OCI-LY1 (cell line): ENCODE data around the gene AP3S1.

Experiments
- H2AFZ ChIP-seq: fragments of 200-600 bp; sonication (generic), shearing (Covaris generic); 2 replicates; pipeline ENCODE4 v1.6.0; 2014; ENCODE audit warnings: antibody characterized with exemption, mild to moderate bottlenecking, low read length
- H3F3A ChIP-seq: fragments of 200-600 bp; sonication (generic), shearing (Covaris generic); 2 replicates; pipeline ENCODE4 v1.6.0; 2014; ENCODE audit warnings: mild to moderate bottlenecking, antibody characterized with exemption, low read length, moderate library complexity; ENCODE audit not compliant: insufficient read depth
- H3K27ac ChIP-seq: fragments of 200-600 bp; sonication (generic); 2 replicates; pipeline ENCODE4 v1.5.1; 2014; ENCODE audit warnings: low read length, mixed run types, mild to moderate bottlenecking, low read depth; ENCODE audit not compliant: poor library complexity, severe bottlenecking
- H3K27me3 ChIP-seq: fragments of 200-600 bp; sonication (generic); 2 replicates; pipeline ENCODE4 v1.6.0; 2014; ENCODE audit warnings: antibody characterized with exemption, mild to moderate bottlenecking, low read length, moderate library complexity; ENCODE audit not compliant: insufficient read depth
- H3K36me3 ChIP-seq: fragments of 200-600 bp; sonication (generic); 2 replicates; pipeline ENCODE4 v1.6.1; 2014; ENCODE audit warnings: mild to moderate bottlenecking, antibody characterized with exemption, low read length, moderate library complexity, mixed read lengths; ENCODE audit not compliant: insufficient read depth
- H3K4me1 ChIP-seq: fragments of 200-600 bp; sonication (generic); 2 replicates; pipeline ENCODE4 v1.5.1; 2014; ENCODE audit warnings: mild to moderate bottlenecking, low read length, moderate library complexity; ENCODE audit not compliant: insufficient read depth, severe bottlenecking
- H3K4me2 ChIP-seq: fragments of 200-600 bp; sonication (generic), shearing (Covaris generic); 2 replicates; pipeline ENCODE4 v1.6.1; 2014; ENCODE audit warnings: low read length
- H3K4me3 ChIP-seq: fragments of 200-600 bp; sonication (generic); 2 replicates; pipeline ENCODE4 v1.5.1; 2014; ENCODE audit warnings: low read length, low read depth, mild to moderate bottlenecking, mixed read lengths; ENCODE audit not compliant: poor library complexity, severe bottlenecking
- H3K79me2 ChIP-seq: fragments of 200-600 bp; shearing (Covaris generic); 2 replicates; pipeline ENCODE4 v1.6.1; 2016; ENCODE audit warnings: mixed run types, low read length, mixed read lengths; ENCODE audit not compliant: insufficient read depth
- H3K9ac ChIP-seq: fragments of 200-600 bp; sonication (generic), shearing (Covaris generic); 2 replicates; pipeline ENCODE4 v1.6.1; 2014; ENCODE audit warnings: mild to moderate bottlenecking, low read length, mixed read lengths
- H3K9me2 ChIP-seq: fragments of 200-600 bp; sonication (generic), shearing (Covaris generic); 2 replicates; pipeline ENCODE4 v1.6.1; 2014; ENCODE audit warnings: low read depth, mild to moderate bottlenecking, low read length, mixed read lengths
- H3K9me3 ChIP-seq: fragments of 200-600 bp; shearing (Covaris generic); 2 replicates; pipeline ENCODE4 v1.6.1; 2014; ENCODE audit warnings: low read length, mixed read lengths
- H4K20me1 ChIP-seq: fragments of 200-600 bp; sonication (generic), shearing (Covaris generic); 2 replicates; pipeline ENCODE4 v1.6.0; 2016; ENCODE audit warnings: mild to moderate bottlenecking, low read length; ENCODE audit not compliant: insufficient read depth
- EZH2 ChIP-seq: fragments of 200-600 bp; sonication (generic), shearing (Covaris generic); IDR thresholded peaks from 2 replicates; pipeline ENCODE4 v1.8.0; 2017; ENCODE audit warnings: borderline replicate concordance, mixed run types, mild to moderate bottlenecking, antibody characterized with exemption, low read length, moderate library complexity, mixed read lengths
- TF ChIP-seq, protein P1 (sequence below): fragments of 200-600 bp; sonication (generic), shearing (Covaris generic); IDR thresholded peaks from 2 replicates; pipeline ENCODE4 v1.5.1; 2017; ENCODE audit warnings: mild to moderate bottlenecking, antibody characterized with exemption, low read length, moderate library complexity, mixed read lengths

Gene AP3S1

DNA sequence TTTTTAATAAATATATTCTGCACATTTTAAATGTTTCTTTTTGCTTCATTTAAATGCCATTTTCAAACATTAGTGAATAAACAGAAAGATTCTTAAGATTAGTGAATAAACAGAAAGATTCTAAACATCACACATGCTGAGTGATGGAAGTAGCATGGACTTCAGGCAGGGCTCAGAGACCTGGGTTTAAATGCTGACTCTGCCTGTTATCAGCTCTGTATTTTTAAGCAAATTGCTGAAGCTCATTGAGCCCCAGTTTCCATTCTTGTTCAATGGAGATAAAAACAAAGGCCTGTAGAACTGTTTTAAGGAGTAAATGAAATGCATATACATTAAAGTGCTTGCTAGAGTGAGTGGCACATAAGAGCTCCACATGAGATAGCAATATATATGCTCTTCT, 112.4 kb downstream of the AP3S1 start:
- Histone ChIP-seq H3K27ac (no peak overlapping the region), H4K20me1 (no peaks in the 10 kb centered on the region), H3K27me3 (no peaks in the 10 kb centered on the region), H3K4me3 (no peak overlapping the region), H3K4me2 (no peak overlapping the region), H3K36me3 (no peaks in the 10 kb centered on the region), H3K79me2 (no peaks in the 10 kb centered on the region), H2AFZ (no peak overlapping the region), H3F3A (no peaks in the 10 kb centered on the region), H3K4me1 (no peaks in the 10 kb centered on the region), H3K9me3 (no peaks in the 10 kb centered on the region), H3K9me2 (no peaks in the 10 kb centered on the region), H3K9ac (no peak overlapping the region)
- TF ChIP-seq, protein P1, sequence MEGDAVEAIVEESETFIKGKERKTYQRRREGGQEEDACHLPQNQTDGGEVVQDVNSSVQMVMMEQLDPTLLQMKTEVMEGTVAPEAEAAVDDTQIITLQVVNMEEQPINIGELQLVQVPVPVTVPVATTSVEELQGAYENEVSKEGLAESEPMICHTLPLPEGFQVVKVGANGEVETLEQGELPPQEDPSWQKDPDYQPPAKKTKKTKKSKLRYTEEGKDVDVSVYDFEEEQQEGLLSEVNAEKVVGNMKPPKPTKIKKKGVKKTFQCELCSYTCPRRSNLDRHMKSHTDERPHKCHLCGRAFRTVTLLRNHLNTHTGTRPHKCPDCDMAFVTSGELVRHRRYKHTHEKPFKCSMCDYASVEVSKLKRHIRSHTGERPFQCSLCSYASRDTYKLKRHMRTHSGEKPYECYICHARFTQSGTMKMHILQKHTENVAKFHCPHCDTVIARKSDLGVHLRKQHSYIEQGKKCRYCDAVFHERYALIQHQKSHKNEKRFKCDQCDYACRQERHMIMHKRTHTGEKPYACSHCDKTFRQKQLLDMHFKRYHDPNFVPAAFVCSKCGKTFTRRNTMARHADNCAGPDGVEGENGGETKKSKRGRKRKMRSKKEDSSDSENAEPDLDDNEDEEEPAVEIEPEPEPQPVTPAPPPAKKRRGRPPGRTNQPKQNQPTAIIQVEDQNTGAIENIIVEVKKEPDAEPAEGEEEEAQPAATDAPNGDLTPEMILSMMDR = no peak
- no peak for TF ChIP-seq EZH2

DNA sequence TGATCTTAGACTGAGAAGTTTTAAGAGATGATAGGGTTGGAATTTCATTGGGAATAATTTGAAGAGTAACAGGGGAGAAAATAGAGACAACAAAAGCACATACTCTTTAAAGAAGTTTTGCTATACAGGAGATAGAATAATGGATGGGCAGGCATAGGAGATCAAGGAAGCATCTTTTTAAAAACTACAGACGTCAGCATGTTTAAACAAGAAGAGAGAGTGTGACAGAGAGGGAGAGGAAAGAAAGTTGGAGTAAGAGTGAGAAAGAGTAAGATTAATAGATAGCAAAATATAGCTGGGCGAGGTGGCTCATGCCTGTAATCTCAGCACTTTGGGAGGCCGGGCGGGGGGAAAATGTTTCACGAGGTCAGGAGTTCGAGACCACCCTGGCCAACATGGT, 115.2 kb downstream of the AP3S1 start:
- no peak overlapping the region for H3K4me2 ChIP-seq
- no peak overlapping the region for H3K9ac ChIP-seq
- no peaks in the 10 kb centered on the region for H3K36me3 ChIP-seq
- no peaks in the 10 kb centered on the region for H3K9me2 ChIP-seq
- no peaks in the 10 kb centered on the region for H3K9me3 ChIP-seq
- H3K4me1 ChIP-seq = no peaks in the 10 kb centered on the region
- H3K4me3 ChIP-seq = no peak overlapping the region
- TF ChIP-seq, protein P1 = no peak
- TF ChIP-seq EZH2 = no peak
- no peaks in the 10 kb centered on the region for H3F3A ChIP-seq
- no peak overlapping the region for H2AFZ ChIP-seq
- H3K27ac ChIP-seq = no peak overlapping the region
- no peaks in the 10 kb centered on the region for H3K27me3 ChIP-seq
- H4K20me1 ChIP-seq = no peaks in the 10 kb centered on the region
- no peaks in the 10 kb centered on the region for H3K79me2 ChIP-seq

GRCh38 chr5:115961381-115962238, 119.9 kb downstream of the AP3S1 start:
- Histone ChIP-seq H3K4me1 (no peaks in the 10 kb centered on the region), H3K4me3 (no peak overlapping the region), H3F3A (no peaks in the 10 kb centered on the region), H3K27ac (no peak overlapping the region), H3K27me3 (no peaks in the 10 kb centered on the region), H3K9me2 (no peaks in the 10 kb centered on the region), H3K79me2 (no peaks in the 10 kb centered on the region), H3K36me3 (no peaks in the 10 kb centered on the region), H4K20me1 (no peaks in the 10 kb centered on the region), H3K9me3 (no peaks in the 10 kb centered on the region), H3K4me2 (no peak overlapping the region), H2AFZ (no peak overlapping the region), H3K9ac (no peak overlapping the region)
- TF ChIP-seq EZH2 = no peak
- TF ChIP-seq, protein P1 = no peak
